Limb (tissue), 2 donors: ENCODE results near the gene UROC1.
A peak's percentile ranks its signal among the peaks of the same experiment; 100 is the strongest.
"Not testable (repeated sequence)": the region's sequence is repeated elsewhere in the genome, so short reads cannot be mapped to it uniquely, and the experiment has no call there.

Experiments used
- DNase-seq, 2 donors: peaks; one replicate each; pipeline ENCODE4 v3.0.0-alpha.2; 2016; ENCODE audit errors: extremely low spot score in 2 of 2

UROC1 gene

GRCh38 chr3:126547721-126548120 is 30.1 kb upstream of the UROC1 start:
- no peak for DNase-seq

DNA sequence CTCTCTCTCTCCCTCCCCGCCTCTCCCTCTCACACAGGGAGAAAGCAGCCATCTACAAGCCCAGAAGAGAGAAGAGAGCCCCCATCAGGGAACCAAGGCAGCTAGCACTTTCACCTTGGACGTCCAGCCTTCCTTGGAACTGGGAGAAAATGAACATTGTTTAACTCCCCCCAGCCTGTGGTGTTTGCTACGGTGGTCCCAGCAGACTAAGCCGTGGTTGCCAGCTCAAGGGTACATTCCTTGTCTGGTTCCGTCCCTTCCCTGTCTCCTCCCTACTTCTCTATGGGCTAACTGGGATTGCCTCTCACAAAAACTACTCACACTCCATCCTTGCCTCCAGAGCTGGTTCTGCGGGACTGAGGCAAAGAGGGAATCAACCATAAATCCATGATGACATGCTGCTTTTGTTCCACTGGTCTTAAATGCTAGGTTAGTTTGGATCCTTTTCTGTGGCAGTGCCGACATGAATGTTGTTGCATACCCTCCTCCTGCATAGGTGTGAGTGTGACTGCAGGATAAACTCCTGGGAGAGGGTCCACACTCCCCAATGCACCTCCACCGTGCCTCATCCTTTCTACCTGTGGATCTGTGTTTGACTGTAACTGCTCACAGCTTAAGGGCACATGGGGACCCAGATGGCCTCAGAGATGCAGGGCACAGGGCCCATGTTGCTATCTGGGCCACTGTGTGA is 29.1 kb upstream of the UROC1 start:
- DNase-seq, result peak in 1 of 2 donors; percentile 9

- no peak for DNase-seq
Observed at GRCh38 chr3:126546013-126546412, 28.4 kb upstream of the UROC1 start.

- peak in 1 of 2 donors; percentile 11 for DNase-seq
Observed at GRCh38 chr3:126545544-126545943, 28.0 kb upstream of the UROC1 start.

- peak in 1 of 2 donors; percentile 7 for DNase-seq
Observed at GRCh38 chr3:126544596-126545281, 27.2 kb upstream of the UROC1 start.

DNA sequence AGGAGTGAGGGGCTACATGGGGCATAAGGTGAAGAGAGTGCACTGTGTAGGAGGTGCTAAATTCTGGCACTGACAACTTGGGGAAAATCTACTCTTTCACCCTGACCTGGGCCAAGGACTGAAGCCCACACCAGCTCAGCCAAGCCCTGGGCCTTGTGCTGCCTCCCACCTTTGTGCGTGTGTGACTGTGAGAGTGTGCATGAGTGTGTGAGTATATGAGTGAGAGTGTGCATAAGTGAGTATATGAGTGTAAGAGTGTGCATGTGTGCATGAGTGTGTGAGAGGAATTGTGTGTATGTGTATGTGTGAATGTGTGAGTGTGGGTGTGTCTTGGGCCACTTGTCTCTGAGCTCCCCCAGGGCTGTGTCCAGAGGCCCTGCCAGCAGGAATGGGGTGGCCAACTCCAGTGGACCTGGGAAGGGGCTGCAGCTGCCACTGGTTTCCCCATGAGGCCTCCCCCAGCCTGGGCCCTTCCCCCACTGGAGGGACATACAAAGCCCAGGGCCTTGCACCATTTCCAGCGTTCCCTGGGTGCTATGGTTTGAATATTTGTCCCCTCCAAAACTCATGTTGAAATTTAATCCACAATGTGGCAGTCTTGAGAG is 26.0 kb upstream of the UROC1 start:
- DNase-seq, result peak in 1 of 2 donors; percentile 13

GRCh38 chr3:126542340-126543241 is 25.0 kb upstream of the UROC1 start:
- peak in 1 of 2 donors; percentile 25 for DNase-seq

- peak in 1 of 2 donors; percentile 34 for DNase-seq
Observed at GRCh38 chr3:126541628-126542339, 24.2 kb upstream of the UROC1 start.

DNA sequence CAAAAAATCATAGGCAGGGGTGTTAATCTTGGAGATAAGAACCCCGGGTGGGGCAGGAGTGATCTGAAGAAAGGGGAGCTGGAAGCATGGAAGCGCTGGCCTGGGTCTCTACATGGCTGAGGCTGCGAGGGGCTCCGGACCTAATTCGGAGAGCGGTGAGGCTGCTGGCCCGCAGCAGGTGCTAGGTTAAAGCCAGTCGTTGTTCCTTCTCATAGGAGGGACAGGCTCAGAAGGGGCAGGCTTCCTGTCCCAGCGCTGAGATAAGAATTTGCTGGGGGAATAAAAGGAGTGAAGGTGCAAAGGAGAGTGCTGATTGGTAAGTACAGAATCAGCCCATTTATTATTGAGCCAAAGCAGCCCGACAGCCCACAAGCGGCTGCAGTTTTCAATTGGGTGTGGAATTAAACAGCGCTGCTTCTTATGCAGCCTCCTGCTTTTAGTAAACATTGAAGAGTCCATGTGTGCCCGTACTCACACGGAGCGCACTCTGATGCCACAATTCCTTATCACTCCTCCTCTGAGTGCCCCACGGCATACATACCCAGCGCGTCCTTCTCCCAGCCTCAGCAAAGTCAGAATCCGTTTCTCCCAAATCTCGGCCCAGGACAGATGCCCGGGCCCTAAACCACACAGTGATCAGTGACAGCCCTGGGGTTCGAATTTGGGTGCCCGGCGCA is 23.5 kb upstream of the UROC1 start:
- peak in 1 of 2 donors; percentile 9 for DNase-seq

GRCh38 chr3:126540342-126540849 is 22.8 kb upstream of the UROC1 start:
- peak in 1 of 2 donors; percentile 11 for DNase-seq

GRCh38 chr3:126539558-126540250 is 22.1 kb upstream of the UROC1 start:
- DNase-seq, result peak in 1 of 2 donors; percentile 13

DNA sequence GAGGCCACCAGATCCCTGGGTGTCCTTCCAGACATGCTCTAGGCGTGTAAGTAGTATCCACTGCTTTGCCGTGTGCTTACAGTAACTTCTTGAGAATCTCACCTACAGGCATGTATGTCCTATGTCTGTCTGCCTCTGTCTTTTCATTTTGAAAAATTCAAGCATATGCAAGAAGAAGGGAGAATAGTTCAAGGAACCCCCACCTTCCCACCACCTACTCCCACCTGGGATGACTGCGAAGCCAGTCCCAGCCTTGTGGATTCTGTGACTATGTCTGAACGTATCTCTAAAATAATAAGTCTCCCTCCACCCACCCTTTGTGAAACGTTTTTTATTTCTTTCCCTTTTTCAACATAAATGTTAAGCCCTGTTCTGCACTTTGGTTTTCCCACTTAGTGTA is 21.4 kb upstream of the UROC1 start:
- DNase-seq, result no peak

GRCh38 chr3:126538316-126538715 is 20.7 kb upstream of the UROC1 start:
- DNase-seq, result peak in 1 of 2 donors; percentile 12

DNA sequence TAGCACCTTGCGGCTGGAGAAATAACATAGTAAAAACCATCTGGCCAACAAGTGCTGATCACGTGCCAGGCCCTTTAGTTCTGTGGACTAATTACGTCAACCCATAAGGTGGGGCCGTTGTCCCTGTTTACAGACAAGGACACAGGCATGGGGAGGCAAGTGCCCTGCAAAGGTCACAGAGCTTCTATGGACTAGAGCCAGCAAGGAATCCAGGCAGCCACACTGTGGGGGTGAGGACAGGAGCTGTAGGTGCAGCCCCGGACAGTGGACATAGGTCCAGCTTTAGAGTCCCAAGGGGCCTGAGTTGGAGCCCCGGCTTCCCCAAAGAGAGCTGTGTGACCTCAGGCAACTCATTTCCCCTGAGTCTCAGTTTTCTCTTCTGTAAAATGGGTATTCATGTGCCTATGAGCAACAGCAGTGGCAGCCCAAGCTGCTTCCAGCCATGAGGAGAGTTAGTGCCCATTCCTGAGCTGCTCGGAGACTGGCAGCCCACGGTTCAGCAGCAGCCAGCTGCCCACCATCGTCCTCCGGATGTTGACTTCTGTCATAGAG is 20.2 kb upstream of the UROC1 start:
- DNase-seq, result peak in 1 of 2 donors; percentile 11

- no peak for DNase-seq
Observed at GRCh38 chr3:126537116-126537729, 19.6 kb upstream of the UROC1 start.

DNA sequence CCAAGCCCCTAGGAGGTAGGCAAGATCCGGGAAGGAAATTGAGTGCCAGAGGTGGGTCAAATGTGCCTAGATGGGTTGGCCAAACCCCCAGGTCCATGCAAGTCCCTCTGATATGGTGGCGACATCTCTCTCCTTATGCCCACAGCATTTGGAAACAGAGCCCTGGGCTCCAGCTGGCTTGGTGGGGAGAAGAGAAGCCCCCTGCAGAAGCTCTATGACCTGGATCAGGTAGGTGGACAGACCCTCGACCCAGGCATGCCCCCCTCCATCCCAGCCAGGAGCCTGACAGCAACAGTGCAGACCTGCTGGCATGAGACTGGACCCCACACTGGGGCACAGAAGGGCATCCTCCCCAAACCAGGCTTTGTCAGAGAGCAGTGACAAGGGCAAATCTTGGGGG is 18.6 kb upstream of the UROC1 start:
- no peak for DNase-seq

GRCh38 chr3:126535636-126536035 is 18.1 kb upstream of the UROC1 start:
- no peak for DNase-seq

- not testable (repeated sequence) for DNase-seq
Observed at GRCh38 chr3:126534716-126535115, 17.1 kb upstream of the UROC1 start.

DNA sequence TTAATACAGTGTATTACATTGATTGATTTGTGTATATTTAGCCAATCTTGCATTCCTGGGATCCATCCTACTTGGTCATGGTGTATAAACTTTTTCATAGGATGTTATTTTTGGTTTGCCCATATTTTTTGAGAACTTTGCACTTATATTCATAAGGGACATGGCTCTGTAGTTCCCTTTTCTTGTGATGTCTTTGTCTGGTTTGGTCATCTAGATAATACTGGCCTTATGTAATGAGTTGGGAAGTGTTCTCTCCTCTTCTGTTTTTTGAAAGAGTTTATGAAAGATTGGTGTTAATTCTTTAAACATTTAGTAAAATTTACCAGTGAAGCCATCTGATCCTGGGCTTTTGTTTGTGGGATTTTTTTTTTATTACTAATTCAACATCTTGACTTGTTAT is 15.9 kb upstream of the UROC1 start:
- DNase-seq, result no peak
